Measurements from ENCODE around the gene CYB561. TPM values are rescaled to one million over a fixed set of nuclear protein-coding genes. Genes with fewer than 3 reads are reported as not detected.

Gene CYB561
- total RNA-seq, 5 donors from 2014 or later (not counting 1 experiment from before 2014, with no cell fraction given): 15.5 to 64.1 (median 34.0) TPM

DNA sequence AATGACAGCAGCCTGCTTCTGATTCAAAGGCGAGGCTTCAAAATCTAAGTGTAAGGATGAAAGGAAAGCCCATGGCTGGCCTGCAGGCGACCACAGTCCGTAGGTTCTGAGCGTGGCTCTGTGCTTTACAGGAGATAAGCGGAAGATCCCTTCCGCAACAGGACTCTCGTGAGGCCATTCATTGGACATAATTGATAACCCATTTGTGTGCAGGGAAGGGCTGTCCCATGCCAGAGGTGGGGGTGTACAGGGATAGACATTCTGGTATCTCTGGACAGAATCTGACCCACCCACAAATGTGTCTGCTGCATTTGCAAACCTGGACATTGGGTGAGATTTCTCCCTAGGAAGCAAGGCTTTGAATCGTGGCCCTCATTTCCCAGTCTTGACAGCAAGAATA lies 4.0 kb downstream of the CYB561 start:
- peak overlapping the region; percentile 87 to 95 for H3K27ac Mint-ChIP-seq
- Histone ChIP-seq H3K4me3 (ENCODE audit: control insufficient read depth in 1 of 2, extremely low read depth in 1 of 2, low read length in 1 of 2) (no peak overlapping the region), H3K36me3 (ENCODE audit: control insufficient read depth in 2 of 2, extremely low read depth in 1 of 2, insufficient read depth in 1 of 2, low read length in 1 of 2) (no peaks in the 10 kb centered on the region), H3K9me3 (no peaks in the 10 kb centered on the region), H3K4me1 (ENCODE audit: control insufficient read depth in 1 of 2, extremely low read depth in 1 of 2, insufficient read depth in 2 of 2, low read length in 2 of 2) (peaks cover 8 to 63% of the 10 kb centered on the region in 2 experiments), H3K27ac (ENCODE audit: low read length) (no peak overlapping the region), H3K27me3 (replicated peaks in 1 of 2; ENCODE audit: control insufficient read depth in 2 of 2, extremely low read depth in 1 of 2, insufficient read depth in 2 of 2, low read length in 1 of 2) (peaks cover 2 to 6% of the 10 kb centered on the region in 2 experiments)
- ChIA-PET CTCF (interaction anchor here (1.0 to 1.5 kb wide), 2 partner anchors 17 to 170 kb away, joined by 3 read pairs; no protein-coding TSS in a partner anchor), POLR2A (no interaction called here)
- H3K4me3 Mint-ChIP-seq: no peak overlapping the region
- H3K27me3 Mint-ChIP-seq: no peaks in the 10 kb centered on the region
- DNase-seq (no peak), ATAC-seq (replicated peaks in 1 of 4) (no peak)
- H3K9me3 Mint-ChIP-seq: no peaks in the 10 kb centered on the region
- WGBS (ENCODE audit: insufficient coverage): 95% methylated on average over 6 of the region's 8 CpGs
- H3K4me1 Mint-ChIP-seq: peaks cover 33 to 55% (median 39%) of the 10 kb centered on the region in 3 donors
- H3K36me3 Mint-ChIP-seq: no peaks in the 10 kb centered on the region

GRCh38 chr17:63441654-63442053 lies 4.5 kb downstream of the CYB561 start:
- Histone ChIP-seq H3K9me3 (no peaks in the 10 kb centered on the region), H3K36me3 (ENCODE audit: control insufficient read depth in 2 of 2, extremely low read depth in 1 of 2, insufficient read depth in 1 of 2, low read length in 1 of 2) (no peaks in the 10 kb centered on the region), H3K27ac (ENCODE audit: low read length) (no peak overlapping the region), H3K27me3 (replicated peaks in 1 of 2; ENCODE audit: control insufficient read depth in 2 of 2, extremely low read depth in 1 of 2, insufficient read depth in 2 of 2, low read length in 1 of 2) (peaks cover 2 to 3% of the 10 kb centered on the region in 2 experiments), H3K4me3 (ENCODE audit: control insufficient read depth in 1 of 2, extremely low read depth in 1 of 2, low read length in 1 of 2) (no peak overlapping the region), H3K4me1 (ENCODE audit: control insufficient read depth in 1 of 2, extremely low read depth in 1 of 2, insufficient read depth in 2 of 2, low read length in 2 of 2) (peaks cover 5 to 61% of the 10 kb centered on the region in 2 experiments)
- Mint-ChIP-seq H3K36me3 (no peaks in the 10 kb centered on the region), H3K4me3 (no peak overlapping the region), H3K27me3 (no peaks in the 10 kb centered on the region), H3K4me1 (peaks cover 31 to 57% (median 38%) of the 10 kb centered on the region in 3 donors), H3K27ac (peak overlapping the region; percentile 87 to 95), H3K9me3 (no peaks in the 10 kb centered on the region)
- ATAC-seq (replicated peaks in 1 of 4) (no peak), DNase-seq (no peak)
- POLR2A ChIA-PET: no interaction called here
- CTCF ChIA-PET: no interaction called here
- WGBS (ENCODE audit: insufficient coverage): 93% methylated on average over 8 of the region's 13 CpGs

- 93% methylated on average over 10 of the region's 16 CpGs for WGBS (ENCODE audit: insufficient coverage)
- Histone ChIP-seq H3K27me3 (replicated peaks in 1 of 2; ENCODE audit: control insufficient read depth in 2 of 2, extremely low read depth in 1 of 2, insufficient read depth in 2 of 2, low read length in 1 of 2) (peaks cover 2 to 3% of the 10 kb centered on the region in 2 experiments), H3K27ac (ENCODE audit: low read length) (peak overlapping the region; percentile 81), H3K9me3 (no peaks in the 10 kb centered on the region), H3K4me3 (ENCODE audit: control insufficient read depth in 1 of 2, extremely low read depth in 1 of 2, low read length in 1 of 2) (no peak overlapping the region), H3K4me1 (ENCODE audit: control insufficient read depth in 1 of 2, extremely low read depth in 1 of 2, insufficient read depth in 2 of 2, low read length in 2 of 2) (peaks cover 3 to 60% of the 10 kb centered on the region in 2 experiments), H3K36me3 (ENCODE audit: control insufficient read depth in 2 of 2, extremely low read depth in 1 of 2, insufficient read depth in 1 of 2, low read length in 1 of 2) (peaks cover 0 to 2% of the 10 kb centered on the region in 2 donors)
- no peak for ATAC-seq (replicated peaks in 1 of 4)
- no peaks in the 10 kb centered on the region for H3K27me3 Mint-ChIP-seq
- H3K4me1 Mint-ChIP-seq: peaks cover 31 to 61% (median 38%) of the 10 kb centered on the region in 3 donors
- CTCF ChIA-PET: interaction anchor here in 1 of 2 donors (1.1 to 1.6 kb wide), 3 partner anchors 15 to 55 kb away, joined by 3 to 15 read pairs (median 4); no protein-coding TSS in a partner anchor
- H3K27ac Mint-ChIP-seq: peak overlapping the region; percentile 87 to 95
- H3K9me3 Mint-ChIP-seq: no peaks in the 10 kb centered on the region
- H3K4me3 Mint-ChIP-seq: peak overlapping the region in 2 of 3 donors; percentile 47 to 73
- no peak for DNase-seq
- POLR2A ChIA-PET: interaction anchor here in 1 of 2 donors (0.6 kb wide), 1 partner anchor 32 kb away, joined by 4 read pairs; no protein-coding TSS in a partner anchor
- no peaks in the 10 kb centered on the region for H3K36me3 Mint-ChIP-seq
These were observed 5.3 kb downstream of the CYB561 start for GRCh38 chr17:63440770-63441335.

- ChIA-PET CTCF (interaction anchor here in 1 of 2 donors (1.0 to 1.6 kb wide), 6 partner anchors 13 to 171 kb away, joined by 3 to 15 read pairs (median 4); no protein-coding TSS in a partner anchor), POLR2A (interaction anchor here (0.6 kb wide), 2 partner anchors 33 to 706 kb away, joined by 3 to 4 read pairs; no protein-coding TSS in a partner anchor)
- Histone ChIP-seq H3K4me3 (ENCODE audit: control insufficient read depth in 1 of 2, extremely low read depth in 1 of 2, low read length in 1 of 2) (peak overlapping the region in 1 of 2 donors; percentile 21), H3K36me3 (ENCODE audit: control insufficient read depth in 2 of 2, extremely low read depth in 1 of 2, insufficient read depth in 1 of 2, low read length in 1 of 2) (peaks cover 0 to 2% of the 10 kb centered on the region in 2 donors), H3K27me3 (replicated peaks in 1 of 2; ENCODE audit: control insufficient read depth in 2 of 2, extremely low read depth in 1 of 2, insufficient read depth in 2 of 2, low read length in 1 of 2) (peaks cover 0 to 2% of the 10 kb centered on the region in 2 experiments), H3K9me3 (no peaks in the 10 kb centered on the region), H3K27ac (ENCODE audit: low read length) (peak overlapping the region; percentile 81), H3K4me1 (ENCODE audit: control insufficient read depth in 1 of 2, extremely low read depth in 1 of 2, insufficient read depth in 2 of 2, low read length in 2 of 2) (peaks cover 3 to 60% of the 10 kb centered on the region in 2 experiments)
- ATAC-seq (replicated peaks in 1 of 4) (peak; percentile 54 to 76 (median 73)), DNase-seq (peak in 15 of 35 experiments; percentile 14 to 52 (median 24))
- no peaks in the 10 kb centered on the region for H3K27me3 Mint-ChIP-seq
- H3K9me3 Mint-ChIP-seq: no peaks in the 10 kb centered on the region
- peak overlapping the region; percentile 87 to 95 for H3K27ac Mint-ChIP-seq
- H3K36me3 Mint-ChIP-seq: peaks cover 2% of the 10 kb centered on the region
- H3K4me3 Mint-ChIP-seq: peak overlapping the region; percentile 65 to 77 (median 73)
- H3K4me1 Mint-ChIP-seq: peaks cover 28 to 62% (median 37%) of the 10 kb centered on the region in 3 donors
- 66% methylated on average over 22 of the region's 22 CpGs for WGBS (ENCODE audit: insufficient coverage)
These were observed 5.9 kb downstream of the CYB561 start for GRCh38 chr17:63440127-63440769.

GRCh38 chr17:63439687-63440086 lies 6.4 kb downstream of the CYB561 start:
- Mint-ChIP-seq H3K27me3 (no peaks in the 10 kb centered on the region), H3K36me3 (peaks cover 6% of the 10 kb centered on the region), H3K4me1 (peaks cover 27 to 61% (median 35%) of the 10 kb centered on the region in 3 donors), H3K4me3 (peak overlapping the region; percentile 65 to 77 (median 73)), H3K9me3 (no peaks in the 10 kb centered on the region), H3K27ac (peak overlapping the region; percentile 87 to 95)
- Histone ChIP-seq H3K36me3 (ENCODE audit: control insufficient read depth in 2 of 2, extremely low read depth in 1 of 2, insufficient read depth in 1 of 2, low read length in 1 of 2) (peaks cover 0 to 2% of the 10 kb centered on the region in 2 donors), H3K4me1 (ENCODE audit: control insufficient read depth in 1 of 2, extremely low read depth in 1 of 2, insufficient read depth in 2 of 2, low read length in 2 of 2) (peaks cover 5 to 62% of the 10 kb centered on the region in 2 experiments), H3K27ac (ENCODE audit: low read length) (peak overlapping the region; percentile 81), H3K4me3 (ENCODE audit: control insufficient read depth in 1 of 2, extremely low read depth in 1 of 2, low read length in 1 of 2) (peak overlapping the region in 1 of 2 donors; percentile 21), H3K9me3 (no peaks in the 10 kb centered on the region), H3K27me3 (replicated peaks in 1 of 2; ENCODE audit: control insufficient read depth in 2 of 2, extremely low read depth in 1 of 2, insufficient read depth in 2 of 2, low read length in 1 of 2) (no peaks in the 10 kb centered on the region)
- CTCF ChIA-PET: interaction anchor here in 1 of 2 donors (1.0 to 1.6 kb wide), 6 partner anchors 12 to 172 kb away, joined by 3 to 15 read pairs (median 4); no protein-coding TSS in a partner anchor
- POLR2A ChIA-PET: interaction anchor here in 1 of 2 donors (0.6 kb wide), 1 partner anchor 706 kb away, joined by 3 read pairs; no protein-coding TSS in a partner anchor
- peak; percentile 37 to 60 (median 46) for ATAC-seq (replicated peaks in 1 of 4)
- DNase-seq: peak in 5 of 35 experiments; percentile 16 to 69 (median 22)
- WGBS (ENCODE audit: insufficient coverage): 40% methylated on average over 8 of the region's 8 CpGs

All from T-cell (primary cell).